Mesendoderm (in vitro differentiated cells): ENCODE measurements around the gene CCDC197.

ENCODE experiments used
- DNase-seq: peaks from one replicate; pipeline ENCODE4 v3.0.0; 2013
- H2AK5ac ChIP-seq: 2 replicates; pipeline ENCODE4 v1.6.1; 2013; ENCODE audit warnings: low read length, inconsistent platforms
- H2BK120ac ChIP-seq: 2 replicates; pipeline ENCODE4 v1.6.1; 2013; ENCODE audit warnings: low read depth, mild to moderate bottlenecking, low read length, moderate library complexity, mixed read lengths
- H2BK15ac ChIP-seq: replicated peaks from 2 replicates; pipeline ENCODE4 v1.6.1; 2013; ENCODE audit warnings: low read depth, mild to moderate bottlenecking, moderate library complexity
- H2BK5ac ChIP-seq: 2 replicates; pipeline ENCODE4 v1.6.1; 2013; ENCODE audit warnings: low read length, inconsistent platforms
- H3K18ac ChIP-seq: 2 replicates; pipeline ENCODE4 v1.6.1; 2013; ENCODE audit warnings: mild to moderate bottlenecking, low read length, mixed read lengths
- H3K23ac ChIP-seq: one replicate; pipeline ENCODE4 v1.6.1; 2013; ENCODE audit warnings: low read length
- H3K27ac ChIP-seq: 2 replicates; pipeline ENCODE4 v1.5.1; 2013; ENCODE audit warnings: low read depth, mild to moderate bottlenecking, inconsistent platforms, low read length, moderate library complexity
- H3K27me3 ChIP-seq: 2 replicates; pipeline ENCODE4 v1.6.1; 2013; ENCODE audit warnings: low read length, control low read depth, mild to moderate bottlenecking, inconsistent platforms; ENCODE audit not compliant: insufficient read depth, poor library complexity
- H3K36me3 ChIP-seq: 2 replicates; pipeline ENCODE4 v1.6.1; 2013; ENCODE audit warnings: low read length, inconsistent platforms; ENCODE audit not compliant: control insufficient read depth, insufficient read depth
- H3K4ac ChIP-seq: one replicate; pipeline ENCODE4 v1.6.1; 2013; ENCODE audit warnings: low read depth, mild to moderate bottlenecking, low read length, moderate library complexity
- H3K4me1 ChIP-seq: 2 replicates; pipeline ENCODE4 v1.6.1; 2013; ENCODE audit warnings: low read depth, low read length, inconsistent platforms; ENCODE audit not compliant: control insufficient read depth
- H3K4me2 ChIP-seq: 2 replicates; pipeline ENCODE4 v1.6.1; 2013; ENCODE audit warnings: low read length
- H3K4me3 ChIP-seq: 2 replicates; pipeline ENCODE4 v1.5.1; 2013; ENCODE audit warnings: mild to moderate bottlenecking, low read length
- H3K56ac ChIP-seq: one replicate; pipeline ENCODE4 v1.6.1; 2013; ENCODE audit warnings: low read length
- H3K79me1 ChIP-seq: 2 replicates; pipeline ENCODE4 v1.6.1; 2013; ENCODE audit warnings: low read length, inconsistent platforms
- H3K79me2 ChIP-seq: 2 replicates; pipeline ENCODE4 v1.6.1; 2013; ENCODE audit warnings: mild to moderate bottlenecking, low read length; ENCODE audit not compliant: control insufficient read depth, insufficient read depth
- H3K9ac ChIP-seq: 2 replicates; pipeline ENCODE4 v1.6.1; 2013; ENCODE audit warnings: low read length, inconsistent platforms
- H4K5ac ChIP-seq: one replicate; pipeline ENCODE4 v1.6.1; 2013; ENCODE audit warnings: low read length
- H4K8ac ChIP-seq: one replicate; pipeline ENCODE4 v1.6.1; 2013; ENCODE audit warnings: low read depth, mild to moderate bottlenecking, control low read depth, low read length, moderate library complexity
- WGBS: extraction: QIAGEN DNeasy Blood & Tissue Kit; methylation state at CpG from one replicate; pipeline ENCODE4 v1.1.7; 2013; ENCODE audit warnings: low lambda C conversion rate, missing lambda C conversion rate; ENCODE audit not compliant: insufficient coverage; ENCODE audit errors: extremely low coverage; 5-methylcytosine and 5-hydroxymethylcytosine counted together

CCDC197 gene

DNA sequence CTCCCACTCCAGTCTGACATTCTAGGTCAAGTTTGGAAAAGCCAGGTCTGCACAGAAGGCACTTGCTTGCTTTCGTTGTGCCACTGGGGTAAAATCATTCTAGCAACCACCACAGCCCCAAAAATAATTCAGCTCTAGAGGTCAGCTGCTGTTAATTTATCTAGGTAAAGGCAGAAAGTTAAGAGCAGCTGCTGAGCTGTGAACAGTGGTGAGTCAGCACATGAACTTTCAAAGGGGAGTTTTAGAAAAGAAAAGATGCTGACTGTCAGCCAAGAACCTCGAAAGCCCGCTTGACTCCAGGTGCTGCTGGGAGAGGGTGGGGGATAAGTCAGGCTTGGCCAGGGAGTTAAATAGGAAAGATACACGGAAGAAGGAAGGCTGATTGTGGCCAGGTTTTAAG lies 12.7 kb downstream of the CCDC197 start:
- no peak overlapping the region for H2BK15ac ChIP-seq
- WGBS = no CpG with 5 or more reads among the region's 4 CpGs

DNA sequence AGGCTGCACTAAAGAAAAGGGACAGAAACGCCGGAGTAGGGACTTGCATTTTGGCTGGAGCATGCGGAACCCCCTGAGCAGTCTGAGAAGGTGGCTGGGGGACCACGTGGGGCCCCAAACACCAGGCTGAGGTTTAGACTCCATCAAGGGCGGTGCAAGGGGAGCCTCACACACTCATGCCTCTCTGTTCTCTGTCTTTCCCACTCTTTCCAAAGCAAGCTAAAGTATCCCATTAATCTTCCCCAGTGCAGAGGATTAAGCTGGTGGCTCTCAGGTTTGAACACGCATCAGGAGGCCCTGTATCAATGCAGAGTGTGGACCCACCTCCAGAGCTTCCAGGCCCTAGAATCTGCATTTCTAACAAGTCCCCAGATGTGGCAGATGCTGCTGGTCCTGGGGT lies 13.5 kb downstream of the CCDC197 start:
- H2BK5ac ChIP-seq = no peak overlapping the region
- no peaks in the 10 kb centered on the region for H3K79me1 ChIP-seq
- H3K27me3 ChIP-seq = no peaks in the 10 kb centered on the region
- H3K9ac ChIP-seq = no peak overlapping the region
- H3K79me2 ChIP-seq = no peaks in the 10 kb centered on the region
- DNase-seq = no peak
- H3K36me3 ChIP-seq = no peaks in the 10 kb centered on the region
- WGBS = no CpG with 5 or more reads among the region's 6 CpGs
- no peak overlapping the region for H3K23ac ChIP-seq
- H4K5ac ChIP-seq = no peak overlapping the region
- H3K18ac ChIP-seq = no peak overlapping the region
- H2BK15ac ChIP-seq = no peak overlapping the region
- H3K4ac ChIP-seq = no peak overlapping the region
- no peak overlapping the region for H3K4me2 ChIP-seq
- no peak overlapping the region for H3K27ac ChIP-seq
- no peak overlapping the region for H3K56ac ChIP-seq
- H3K4me3 ChIP-seq = no peak overlapping the region
- H2BK120ac ChIP-seq = no peak overlapping the region
- H2AK5ac ChIP-seq = no peak overlapping the region
- H4K8ac ChIP-seq = no peak overlapping the region
- no peaks in the 10 kb centered on the region for H3K4me1 ChIP-seq

More for the DNA sequence above, 12.7 kb downstream of the CCDC197 start:
- H3K23ac ChIP-seq = no peak overlapping the region
- no peaks in the 10 kb centered on the region for H3K79me1 ChIP-seq
- no peaks in the 10 kb centered on the region for H3K27me3 ChIP-seq
- no peak overlapping the region for H3K4me3 ChIP-seq
- H4K5ac ChIP-seq = no peak overlapping the region
- H3K4ac ChIP-seq = no peak overlapping the region
- no peak overlapping the region for H2BK5ac ChIP-seq
- no peaks in the 10 kb centered on the region for H3K79me2 ChIP-seq
- H3K36me3 ChIP-seq = no peaks in the 10 kb centered on the region
- H2AK5ac ChIP-seq = no peak overlapping the region
- H2BK120ac ChIP-seq = no peak overlapping the region
- no peak overlapping the region for H3K27ac ChIP-seq
- DNase-seq = no peak
- H3K4me1 ChIP-seq = no peaks in the 10 kb centered on the region
- H3K4me2 ChIP-seq = no peak overlapping the region
- no peak overlapping the region for H3K9ac ChIP-seq
- H4K8ac ChIP-seq = no peak overlapping the region
- H3K18ac ChIP-seq = no peak overlapping the region
- no peak overlapping the region for H3K56ac ChIP-seq

DNA sequence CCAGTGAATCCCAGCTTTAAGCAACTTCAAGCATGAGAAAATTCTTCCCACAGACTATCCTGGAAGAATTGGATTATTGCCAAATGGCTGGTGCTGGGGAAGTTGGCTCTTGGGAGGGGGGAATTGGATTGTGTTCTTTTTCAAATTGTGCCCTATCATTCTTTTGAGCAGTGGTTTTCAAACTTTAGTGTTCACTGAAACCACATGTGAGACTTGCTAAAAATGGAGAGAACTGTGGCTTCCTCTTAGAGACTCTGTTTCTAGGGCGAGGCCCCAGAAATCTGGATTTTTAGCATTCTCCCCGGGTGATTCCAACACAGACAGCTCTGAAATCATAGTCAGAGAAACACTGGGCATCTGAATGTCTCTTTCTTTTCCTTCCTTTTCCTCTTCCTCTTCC lies 14.7 kb downstream of the CCDC197 start:
- no CpG with 5 or more reads among the region's 2 CpGs for WGBS

DNA sequence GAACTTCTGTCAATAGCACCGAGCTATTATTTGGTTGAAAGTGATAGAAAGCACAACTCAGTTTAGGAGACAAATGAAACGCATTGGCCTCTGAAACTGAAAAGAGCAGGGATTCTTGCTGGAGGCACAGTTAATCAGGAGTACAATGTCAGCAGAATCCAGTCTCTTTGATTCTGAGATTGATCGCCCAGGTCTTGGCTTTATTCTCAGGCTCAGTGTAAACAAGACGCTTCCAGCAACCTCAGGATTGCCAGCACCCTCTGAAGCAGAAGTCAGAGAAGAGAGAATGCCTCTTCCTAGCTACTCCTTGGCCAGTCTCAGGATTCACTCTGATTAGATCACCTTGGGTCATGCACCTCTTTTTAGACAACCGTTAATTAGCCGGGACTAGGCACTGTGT lies 17.3 kb downstream of the CCDC197 start:
- Histone ChIP-seq H3K27me3 (no peaks in the 10 kb centered on the region), H2BK120ac (no peak overlapping the region), H3K4ac (no peak overlapping the region), H3K79me2 (no peaks in the 10 kb centered on the region), H2BK5ac (no peak overlapping the region), H3K27ac (no peak overlapping the region), H3K4me2 (no peak overlapping the region), H3K23ac (no peak overlapping the region), H2AK5ac (no peak overlapping the region), H3K4me3 (no peak overlapping the region), H3K9ac (no peak overlapping the region), H3K4me1 (no peaks in the 10 kb centered on the region), H3K79me1 (no peaks in the 10 kb centered on the region), H4K5ac (no peak overlapping the region), H2BK15ac (no peak overlapping the region), H4K8ac (no peak overlapping the region), H3K56ac (no peak overlapping the region), H3K36me3 (no peaks in the 10 kb centered on the region), H3K18ac (no peak overlapping the region)
- WGBS = no CpG with 5 or more reads among the region's 6 CpGs
- DNase-seq = no peak

More for the DNA sequence above, 14.7 kb downstream of the CCDC197 start:
- H3K23ac ChIP-seq = no peak overlapping the region
- no peak overlapping the region for H2BK5ac ChIP-seq
- H2BK120ac ChIP-seq = no peak overlapping the region
- no peak overlapping the region for H3K9ac ChIP-seq
- H3K18ac ChIP-seq = no peak overlapping the region
- no peak overlapping the region for H3K4me2 ChIP-seq
- no peaks in the 10 kb centered on the region for H3K4me1 ChIP-seq
- H3K27me3 ChIP-seq = no peaks in the 10 kb centered on the region
- no peak overlapping the region for H3K4me3 ChIP-seq
- H2AK5ac ChIP-seq = no peak overlapping the region
- no peak overlapping the region for H3K56ac ChIP-seq
- no peak overlapping the region for H4K8ac ChIP-seq
- no peak for DNase-seq
- no peak overlapping the region for H3K4ac ChIP-seq
- H2BK15ac ChIP-seq = no peak overlapping the region
- no peaks in the 10 kb centered on the region for H3K36me3 ChIP-seq
- no peak overlapping the region for H3K27ac ChIP-seq
- H4K5ac ChIP-seq = no peak overlapping the region
- no peaks in the 10 kb centered on the region for H3K79me1 ChIP-seq
- no peaks in the 10 kb centered on the region for H3K79me2 ChIP-seq

DNA sequence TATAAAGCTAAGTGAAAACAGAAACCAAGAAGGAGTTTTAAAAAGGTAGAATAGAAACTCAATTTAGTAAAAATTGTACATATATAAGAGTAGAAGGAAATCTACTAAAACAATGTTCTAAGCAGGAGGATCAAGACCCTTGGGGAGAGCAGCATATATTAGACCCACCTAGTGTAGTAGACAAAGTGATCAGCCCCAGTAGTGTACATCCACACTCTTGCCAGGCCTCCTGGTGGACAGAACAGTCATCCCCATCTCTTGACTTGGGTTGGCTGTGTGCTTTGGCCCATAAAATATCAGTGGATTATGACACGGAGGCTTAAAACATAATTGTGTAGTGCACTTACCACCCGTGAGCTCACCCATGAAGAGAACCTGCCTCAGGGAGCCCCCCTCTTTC lies 18.1 kb downstream of the CCDC197 start:
- Histone ChIP-seq H3K27ac (no peak overlapping the region), H3K18ac (no peak overlapping the region)
- no CpG with 5 or more reads among the region's 2 CpGs for WGBS

DNA sequence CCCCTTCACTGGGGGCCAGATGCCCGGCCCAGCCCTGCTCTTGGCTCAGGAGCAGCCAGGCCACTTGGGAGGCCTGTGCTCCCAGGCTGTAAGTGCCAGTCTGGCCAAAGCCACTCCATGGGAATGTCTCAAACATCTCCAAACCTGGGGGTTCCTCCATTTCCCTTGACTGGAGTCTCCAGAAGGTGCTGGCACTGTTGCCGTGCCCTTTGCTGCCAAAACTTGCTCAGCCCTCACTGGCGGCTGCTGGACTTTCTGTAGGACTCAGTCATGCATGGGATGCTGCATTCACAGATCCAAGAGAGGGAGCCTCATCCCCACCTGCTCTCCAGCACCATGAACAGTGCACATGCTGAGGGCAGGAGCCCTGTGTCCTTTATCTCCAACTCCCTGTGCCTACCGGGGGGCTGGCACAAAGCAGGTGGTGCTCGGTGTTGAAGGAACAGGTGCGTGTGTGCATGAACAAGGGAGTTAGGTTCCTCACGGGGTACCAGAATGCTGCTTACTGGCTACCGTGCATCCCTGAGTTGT lies 19.4 kb downstream of the CCDC197 start:
- H2AK5ac ChIP-seq = no peak overlapping the region
- no peak overlapping the region for H4K5ac ChIP-seq
- no peak overlapping the region for H2BK120ac ChIP-seq
- H3K4me1 ChIP-seq = no peaks in the 10 kb centered on the region
- no peaks in the 10 kb centered on the region for H3K79me1 ChIP-seq
- H3K4me2 ChIP-seq = no peak overlapping the region
- H3K18ac ChIP-seq = no peak overlapping the region
- WGBS = no CpG with 5 or more reads among the region's 8 CpGs
- no peak overlapping the region for H3K27ac ChIP-seq
- H3K56ac ChIP-seq = no peak overlapping the region
- no peak overlapping the region for H2BK5ac ChIP-seq
- H3K79me2 ChIP-seq = no peaks in the 10 kb centered on the region
- no peak overlapping the region for H3K4ac ChIP-seq
- H4K8ac ChIP-seq = no peak overlapping the region
- H2BK15ac ChIP-seq = no peak overlapping the region
- no peaks in the 10 kb centered on the region for H3K27me3 ChIP-seq
- no peak overlapping the region for H3K4me3 ChIP-seq
- DNase-seq = no peak
- H3K36me3 ChIP-seq = no peaks in the 10 kb centered on the region
- no peak overlapping the region for H3K9ac ChIP-seq
- H3K23ac ChIP-seq = no peak overlapping the region

More for the DNA sequence above, 18.1 kb downstream of the CCDC197 start:
- no peaks in the 10 kb centered on the region for H3K36me3 ChIP-seq
- no peak overlapping the region for H4K5ac ChIP-seq
- H3K4me2 ChIP-seq = no peak overlapping the region
- no peak overlapping the region for H3K23ac ChIP-seq
- no peak overlapping the region for H2AK5ac ChIP-seq
- no peaks in the 10 kb centered on the region for H3K79me1 ChIP-seq
- no peak overlapping the region for H3K56ac ChIP-seq
- H2BK5ac ChIP-seq = no peak overlapping the region
- H3K4me3 ChIP-seq = no peak overlapping the region
- H4K8ac ChIP-seq = no peak overlapping the region
- no peaks in the 10 kb centered on the region for H3K4me1 ChIP-seq
- no peaks in the 10 kb centered on the region for H3K79me2 ChIP-seq
- DNase-seq = no peak
- no peaks in the 10 kb centered on the region for H3K27me3 ChIP-seq
- H3K9ac ChIP-seq = no peak overlapping the region
- H2BK15ac ChIP-seq = no peak overlapping the region
- H2BK120ac ChIP-seq = no peak overlapping the region
- no peak overlapping the region for H3K4ac ChIP-seq
